ENCODE results near the gene MICAL3.

Gene MICAL3

GRCh38 chr22:17920992-17921650 lies 103.2 kb downstream of the MICAL3 start:
- peaks cover 39% of the 10 kb centered on the region for H3K4me1 ChIP-seq
- TF ChIP-seq Cebpa-rat (IDR thresholded peaks at IDR 0.05) = no peak
- no peak overlapping the region for H3K4me2 ChIP-seq

GRCh38 chr22:17920145-17920605 lies 104.2 kb downstream of the MICAL3 start:
- H4K20me1 ChIP-seq = peaks cover 99% of the 10 kb centered on the region

More at GRCh38 chr22:17920992-17921650, 103.2 kb downstream of the MICAL3 start:
- Histone ChIP-seq H4K20me1 (peaks cover 99% of the 10 kb centered on the region), H3K9ac (no peak overlapping the region), H3K9me3 (no peaks in the 10 kb centered on the region), H3K36me3 (no peaks in the 10 kb centered on the region), H3K27ac (no peak overlapping the region), H3K27me3 (no peaks in the 10 kb centered on the region; the same call in 1 of the 2 replicates), H3K4me3 (no peak overlapping the region)

GRCh38 chr22:17919276-17920144 lies 104.9 kb downstream of the MICAL3 start:
- Histone ChIP-seq H3K9ac (no peak overlapping the region), H3K9me3 (no peaks in the 10 kb centered on the region), H3K27me3 (no peaks in the 10 kb centered on the region; the same call in 1 of the 2 replicates), H3K4me2 (peak overlapping the region; percentile 25), H3K36me3 (no peaks in the 10 kb centered on the region), H3K4me1 (peaks cover 28% of the 10 kb centered on the region), H4K20me1 (peaks cover 99% of the 10 kb centered on the region), H3K4me3 (no peak overlapping the region), H3K27ac (no peak overlapping the region)
- no peak for TF ChIP-seq Cebpa-rat (IDR thresholded peaks at IDR 0.05)

More at GRCh38 chr22:17920145-17920605, 104.2 kb downstream of the MICAL3 start:
- H3K4me2 ChIP-seq = peak overlapping the region; percentile 25
- H3K36me3 ChIP-seq = no peaks in the 10 kb centered on the region
- peaks cover 30% of the 10 kb centered on the region for H3K4me1 ChIP-seq
- no peaks in the 10 kb centered on the region; the same call in 1 of the 2 replicates for H3K27me3 ChIP-seq
- H3K27ac ChIP-seq = no peak overlapping the region
- no peak overlapping the region for H3K4me3 ChIP-seq
- no peak overlapping the region for H3K9ac ChIP-seq
- no peaks in the 10 kb centered on the region for H3K9me3 ChIP-seq
- no peak for TF ChIP-seq Cebpa-rat (IDR thresholded peaks at IDR 0.05)

GRCh38 chr22:17918840-17919239 lies 105.5 kb downstream of the MICAL3 start:
- peaks cover 28% of the 10 kb centered on the region for H3K4me1 ChIP-seq

DNA sequence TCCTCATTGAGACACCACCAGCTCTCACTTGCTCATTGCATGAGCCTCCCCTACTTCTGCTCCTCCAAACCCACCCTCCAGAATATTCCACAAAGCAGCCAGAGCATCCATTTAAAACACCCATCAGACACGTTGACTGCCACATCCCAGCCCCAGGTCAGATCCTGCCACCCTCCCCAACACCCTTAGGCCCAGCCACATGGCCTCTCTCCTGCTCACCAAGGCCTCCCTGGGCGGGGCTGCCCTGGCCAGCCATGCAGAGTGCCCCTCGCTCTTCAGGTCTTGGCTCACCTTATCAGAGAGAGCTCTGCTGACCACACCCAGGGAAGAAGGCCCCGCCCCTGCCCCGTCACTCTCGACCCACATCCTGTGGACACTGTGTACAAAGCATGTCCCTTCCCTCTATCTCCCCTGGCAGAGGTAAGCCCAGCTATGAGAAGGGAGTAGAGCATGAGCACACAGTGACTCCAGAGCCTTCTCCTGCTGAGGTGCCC lies 106.8 kb downstream of the MICAL3 start:
- H3K27ac ChIP-seq = no peak overlapping the region
- H3K36me3 ChIP-seq = 0 out of 2 replicates have a peak, but pooled peaks cover 5% of the 10 kb centered on the region
- H3K4me2 ChIP-seq = no peak overlapping the region
- H3K4me3 ChIP-seq = no peak overlapping the region
- TF ChIP-seq Cebpa-rat (IDR thresholded peaks at IDR 0.05) = no peak
- no peaks in the 10 kb centered on the region; the same call in 1 of the 2 replicates for H3K27me3 ChIP-seq
- H3K9me3 ChIP-seq = no peaks in the 10 kb centered on the region
- no peak overlapping the region for H3K9ac ChIP-seq
- H3K4me1 ChIP-seq = peaks cover 21% of the 10 kb centered on the region
- H4K20me1 ChIP-seq = peaks cover 98% of the 10 kb centered on the region

More at GRCh38 chr22:17918840-17919239, 105.5 kb downstream of the MICAL3 start:
- no peak overlapping the region for H3K9ac ChIP-seq
- no peaks in the 10 kb centered on the region for H3K36me3 ChIP-seq
- H3K9me3 ChIP-seq = no peaks in the 10 kb centered on the region
- no peaks in the 10 kb centered on the region; the same call in 1 of the 2 replicates for H3K27me3 ChIP-seq
- no peak overlapping the region for H3K27ac ChIP-seq
- H3K4me3 ChIP-seq = no peak overlapping the region
- H3K4me2 ChIP-seq = peak overlapping the region; percentile 25; the same call in 1 of the 2 replicates
- TF ChIP-seq Cebpa-rat (IDR thresholded peaks at IDR 0.05) = no peak
- peaks cover 99% of the 10 kb centered on the region for H4K20me1 ChIP-seq

GRCh38 chr22:17916226-17916889 lies 108.0 kb downstream of the MICAL3 start:
- Histone ChIP-seq H3K4me3 (no peak overlapping the region), H3K36me3 (0 out of 2 replicates have a peak, but pooled peaks cover 5% of the 10 kb centered on the region), H3K4me2 (no peak overlapping the region), H3K27me3 (no peaks in the 10 kb centered on the region; the same call in 1 of the 2 replicates), H3K9ac (no peak overlapping the region), H4K20me1 (peaks cover 98% of the 10 kb centered on the region), H3K27ac (no peak overlapping the region), H3K4me1 (peaks cover 29% of the 10 kb centered on the region), H3K9me3 (no peaks in the 10 kb centered on the region)
- TF ChIP-seq Cebpa-rat (IDR thresholded peaks at IDR 0.05) = no peak

GRCh38 chr22:17915676-17916075 lies 108.7 kb downstream of the MICAL3 start:
- no peak overlapping the region for H3K4me3 ChIP-seq
- H3K27me3 ChIP-seq = no peaks in the 10 kb centered on the region; the same call in 1 of the 2 replicates
- H3K9me3 ChIP-seq = no peaks in the 10 kb centered on the region
- no peak overlapping the region for H3K27ac ChIP-seq
- no peak overlapping the region for H3K4me2 ChIP-seq
- peaks cover 98% of the 10 kb centered on the region for H4K20me1 ChIP-seq
- TF ChIP-seq Cebpa-rat (IDR thresholded peaks at IDR 0.05) = no peak
- H3K9ac ChIP-seq = no peak overlapping the region
- 0 out of 2 replicates have a peak, but pooled peaks cover 5% of the 10 kb centered on the region for H3K36me3 ChIP-seq
- H3K4me1 ChIP-seq = peaks cover 34% of the 10 kb centered on the region

DNA sequence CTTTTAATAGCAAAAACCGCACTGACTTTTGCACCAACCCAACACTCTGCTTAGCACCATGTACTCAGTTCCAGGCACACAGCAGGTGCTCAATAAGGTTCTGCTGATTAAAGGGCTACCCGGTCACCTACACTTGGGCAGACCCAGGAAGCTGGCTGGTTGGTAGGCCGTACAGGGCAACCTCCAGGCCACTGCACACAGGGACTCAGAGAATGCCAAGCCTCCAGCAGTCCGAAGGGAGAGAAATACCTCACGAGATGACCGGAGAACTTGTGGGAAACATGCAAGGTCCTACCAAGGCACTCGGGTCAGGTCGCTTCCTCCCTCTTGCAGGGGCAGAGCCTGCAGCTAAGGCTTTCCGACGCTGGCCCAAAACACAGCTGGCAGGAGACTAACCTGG lies 109.2 kb downstream of the MICAL3 start:
- no peaks in the 10 kb centered on the region for H3K9me3 ChIP-seq
- no peak overlapping the region for H3K4me3 ChIP-seq
- TF ChIP-seq Cebpa-rat (IDR thresholded peaks at IDR 0.05) = no peak
- H3K27me3 ChIP-seq = no peaks in the 10 kb centered on the region; the same call in 1 of the 2 replicates
- H3K9ac ChIP-seq = no peak overlapping the region
- H4K20me1 ChIP-seq = peaks cover 98% of the 10 kb centered on the region
- no peak overlapping the region for H3K27ac ChIP-seq
- H3K4me2 ChIP-seq = no peak overlapping the region
- 0 out of 2 replicates have a peak, but pooled peaks cover 5% of the 10 kb centered on the region for H3K36me3 ChIP-seq
- H3K4me1 ChIP-seq = peaks cover 34% of the 10 kb centered on the region

GRCh38 chr22:17914474-17914873 lies 109.9 kb downstream of the MICAL3 start:
- H3K4me2 ChIP-seq = no peak overlapping the region
- 0 out of 2 replicates have a peak, but pooled peaks cover 5% of the 10 kb centered on the region for H3K36me3 ChIP-seq
- no peaks in the 10 kb centered on the region for H3K9me3 ChIP-seq
- TF ChIP-seq Cebpa-rat (IDR thresholded peaks at IDR 0.05) = no peak
- peaks cover 33% of the 10 kb centered on the region for H3K4me1 ChIP-seq
- H3K27me3 ChIP-seq = no peaks in the 10 kb centered on the region; the same call in 1 of the 2 replicates
- no peak overlapping the region for H3K27ac ChIP-seq
- no peak overlapping the region for H3K4me3 ChIP-seq
- H3K9ac ChIP-seq = no peak overlapping the region
- peaks cover 98% of the 10 kb centered on the region for H4K20me1 ChIP-seq

All from BLaER1 (cell line).